Subcutaneous abdominal adipose tissue (tissue), 5 donors: ENCODE data around the gene LLGL2.

Experiments
- H3K27ac ChIP-seq: one replicate; pipeline ENCODE4 v1.7.0; 2013; ENCODE audit warnings: low read depth, mild to moderate bottlenecking, inconsistent platforms, low read length, moderate library complexity
- H3K27me3 ChIP-seq, 5 donors: one replicate each; pipeline ENCODE4 v1.7.0; 2013; ENCODE audit warnings: low read length in 5 of 5, inconsistent platforms in 1 of 5; ENCODE audit not compliant: control insufficient read depth in 5 of 5, insufficient read depth in 4 of 5
- H3K36me3 ChIP-seq, 5 donors: one replicate each; pipeline ENCODE4 v1.7.0; 2013; ENCODE audit warnings: low read length in 5 of 5; ENCODE audit not compliant: control insufficient read depth in 5 of 5, insufficient read depth in 5 of 5
- H3K4me1 ChIP-seq, 5 donors: one replicate each; pipeline ENCODE4 v1.7.0; 2013; ENCODE audit warnings: low read length in 5 of 5, mild to moderate bottlenecking in 3 of 5, moderate library complexity in 1 of 5; ENCODE audit not compliant: control insufficient read depth in 5 of 5, insufficient read depth in 5 of 5
- H3K4me3 ChIP-seq, 5 donors: one replicate each; pipeline ENCODE4 v1.7.0; 2013; ENCODE audit warnings: low read length in 5 of 5, low read depth in 1 of 5
- H3K9ac ChIP-seq, 5 donors: one replicate each; pipeline ENCODE4 v1.7.0; 2013; ENCODE audit warnings: low read length in 5 of 5, mild to moderate bottlenecking in 4 of 5, moderate library complexity in 3 of 5
- H3K9me3 ChIP-seq, 5 donors: one replicate each; pipeline ENCODE4 v1.7.0; 2013; ENCODE audit warnings: low read length in 5 of 5; ENCODE audit not compliant: control insufficient read depth in 5 of 5
- donor health status: healthy.
- donor health status: healthy.
- donor health status: healthy.
- donor health status: healthy.
- donor health status: healthy.

Gene LLGL2

DNA sequence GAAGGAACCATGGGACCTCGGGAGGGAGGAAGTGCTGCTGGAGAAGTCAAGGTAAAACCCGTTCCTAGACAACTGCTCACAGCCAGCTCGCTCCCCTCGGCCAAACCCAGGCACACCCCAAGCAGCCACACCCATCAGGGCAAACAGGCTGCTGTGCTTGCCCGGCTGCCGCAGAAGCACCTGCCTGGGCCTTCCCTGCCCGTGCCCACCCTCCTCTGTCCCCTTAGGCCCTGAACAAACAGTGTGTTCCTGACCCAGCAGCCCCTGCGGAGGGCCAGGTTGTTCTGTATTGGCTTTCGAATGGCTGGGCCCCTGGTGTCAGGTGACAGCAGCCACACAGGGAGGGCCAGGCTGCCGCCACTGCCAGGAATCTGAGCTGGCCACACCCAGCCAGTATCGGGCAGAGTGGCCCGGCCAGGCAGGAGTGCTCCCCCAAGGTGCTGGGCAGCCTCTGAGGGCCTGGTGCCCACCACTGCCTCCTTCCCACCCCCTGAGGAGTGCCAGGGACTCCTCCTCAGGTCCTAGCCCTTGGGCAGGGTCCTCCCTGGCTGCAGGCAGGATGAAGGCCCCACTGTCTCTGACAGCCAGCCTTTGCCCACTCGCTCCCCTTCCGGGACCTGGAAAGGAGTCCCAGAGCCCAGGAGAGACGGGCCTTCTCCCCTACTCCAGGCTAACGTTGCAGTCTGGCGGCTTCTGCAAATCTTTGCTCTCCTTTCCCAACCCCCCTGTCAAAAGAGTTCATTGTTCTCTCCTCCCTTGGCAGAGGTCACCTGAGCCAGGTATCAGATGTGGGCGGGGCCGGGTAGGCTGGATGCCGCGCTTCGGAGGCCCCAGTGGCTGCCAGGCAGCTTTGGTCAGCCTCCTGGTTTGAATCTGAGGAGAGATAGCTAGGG, 24.0 kb downstream of the LLGL2 start:
- H3K27me3 ChIP-seq, result peaks cover 0 to 3% (median 0%) of the 10 kb centered on the region in 5 donors
- no peak overlapping the region for H3K27ac ChIP-seq
- no peak overlapping the region for H3K4me3 ChIP-seq
- H3K9me3 ChIP-seq, result no peaks in the 10 kb centered on the region
- H3K9ac ChIP-seq, result peak overlapping the region in 1 of 5 donors; percentile 20
- H3K4me1 ChIP-seq, result peaks cover 0 to 6% (median 0%) of the 10 kb centered on the region in 5 donors
- H3K36me3 ChIP-seq, result no peaks in the 10 kb centered on the region

- Histone ChIP-seq H3K9ac (peak overlapping the region in 1 of 5 donors; percentile 20), H3K4me1 (peaks cover 0 to 6% (median 0%) of the 10 kb centered on the region in 5 donors), H3K9me3 (no peaks in the 10 kb centered on the region), H3K4me3 (no peak overlapping the region), H3K36me3 (no peaks in the 10 kb centered on the region), H3K27me3 (peaks cover 0 to 3% (median 0%) of the 10 kb centered on the region in 5 donors), H3K27ac (no peak overlapping the region)
Observed at GRCh38 chr17:75550139-75550465, 24.6 kb downstream of the LLGL2 start.

- Histone ChIP-seq H3K36me3 (no peaks in the 10 kb centered on the region), H3K27me3 (peaks cover 0 to 3% (median 0%) of the 10 kb centered on the region in 5 donors), H3K27ac (no peak overlapping the region), H3K9ac (no peak overlapping the region), H3K4me3 (no peak overlapping the region), H3K4me1 (peaks cover 0 to 6% (median 0%) of the 10 kb centered on the region in 5 donors), H3K9me3 (no peaks in the 10 kb centered on the region)
Observed at GRCh38 chr17:75551266-75551665, 25.8 kb downstream of the LLGL2 start.

- peaks cover 0 to 14% (median 4%) of the 10 kb centered on the region in 5 donors for H3K4me1 ChIP-seq
- peaks cover 0 to 3% (median 0%) of the 10 kb centered on the region in 5 donors for H3K27me3 ChIP-seq
- no peaks in the 10 kb centered on the region for H3K36me3 ChIP-seq
- H3K4me3 ChIP-seq, result no peak overlapping the region
- H3K27ac ChIP-seq, result no peak overlapping the region
- no peaks in the 10 kb centered on the region for H3K9me3 ChIP-seq
- no peak overlapping the region for H3K9ac ChIP-seq
Observed at GRCh38 chr17:75552425-75553294, 27.2 kb downstream of the LLGL2 start.

DNA sequence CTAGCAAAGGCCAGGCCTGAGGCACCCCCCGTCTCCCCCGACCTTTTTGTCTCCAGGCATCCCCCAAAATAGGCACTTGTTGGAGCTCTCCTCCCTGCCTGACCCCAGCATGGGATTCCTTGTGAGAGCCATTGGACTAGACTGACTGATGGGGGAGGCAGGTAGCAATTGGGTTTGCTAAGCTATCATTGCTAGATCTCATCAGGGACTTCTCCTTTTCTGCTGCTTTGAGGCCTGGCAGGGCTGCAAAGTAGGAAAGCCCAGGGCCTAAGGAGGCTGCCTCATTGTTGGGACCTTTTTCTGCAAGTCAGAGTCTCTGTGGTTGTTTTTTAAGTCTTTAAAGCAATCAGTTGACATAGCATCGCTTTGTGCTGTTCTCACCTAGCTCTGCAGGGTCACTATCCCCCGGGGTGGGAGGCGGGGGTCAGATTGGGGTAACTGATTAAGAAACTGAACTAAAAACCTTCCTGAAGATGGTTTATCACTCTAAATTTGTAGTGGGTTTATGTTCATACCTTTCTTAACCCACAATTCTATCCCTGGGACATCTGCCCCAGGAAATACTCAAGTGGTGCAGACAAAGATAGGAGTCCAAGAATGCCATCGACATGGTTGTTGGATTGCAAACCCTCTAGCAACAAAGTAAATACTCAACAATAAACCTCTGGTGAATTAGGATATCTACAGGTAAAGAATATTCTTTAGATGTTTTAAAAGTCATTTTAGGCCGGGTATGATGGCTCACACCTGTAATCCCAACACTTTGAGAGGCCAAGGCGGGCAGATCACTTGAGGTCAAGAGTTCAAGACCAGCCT, 28.0 kb downstream of the LLGL2 start:
- Histone ChIP-seq H3K9ac (no peak overlapping the region), H3K4me3 (no peak overlapping the region), H3K4me1 (peaks cover 0 to 14% (median 4%) of the 10 kb centered on the region in 5 donors), H3K27ac (no peak overlapping the region), H3K36me3 (no peaks in the 10 kb centered on the region), H3K27me3 (peaks cover 0 to 3% (median 0%) of the 10 kb centered on the region in 5 donors), H3K9me3 (no peaks in the 10 kb centered on the region)

DNA sequence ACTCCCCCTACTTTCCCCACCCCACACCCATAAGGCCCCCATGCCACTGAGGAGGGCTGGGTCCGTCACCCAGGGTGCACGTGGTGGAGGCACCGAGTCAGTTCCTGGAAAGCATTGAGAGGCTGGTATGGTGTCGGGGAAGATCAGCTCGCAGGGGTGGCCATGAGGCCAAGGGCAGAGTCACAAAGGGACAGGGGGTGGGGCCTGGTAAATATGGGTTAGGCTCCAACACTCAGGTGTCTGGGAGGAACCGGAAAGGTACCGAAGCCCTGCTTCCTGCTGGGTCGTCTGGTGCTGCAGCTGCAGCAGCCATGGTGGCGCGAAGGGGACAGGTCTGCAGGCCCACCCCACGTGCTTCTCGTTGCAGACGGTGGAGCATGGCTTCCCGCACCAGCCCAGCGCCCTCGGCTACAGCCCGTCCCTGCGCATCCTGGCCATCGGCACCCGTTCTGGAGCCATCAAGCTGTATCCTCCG, 30.2 kb downstream of the LLGL2 start:
- Histone ChIP-seq H3K9me3 (no peaks in the 10 kb centered on the region), H3K36me3 (no peaks in the 10 kb centered on the region), H3K27me3 (no peaks in the 10 kb centered on the region), H3K9ac (no peak overlapping the region), H3K4me3 (no peak overlapping the region), H3K4me1 (peaks cover 0 to 14% (median 4%) of the 10 kb centered on the region in 5 donors), H3K27ac (no peak overlapping the region)

GRCh38 chr17:75557075-75557851, 31.8 kb downstream of the LLGL2 start:
- Histone ChIP-seq H3K27me3 (no peaks in the 10 kb centered on the region), H3K4me1 (peaks cover 0 to 14% (median 5%) of the 10 kb centered on the region in 5 donors), H3K36me3 (no peaks in the 10 kb centered on the region), H3K9ac (peak overlapping the region in 1 of 5 donors; percentile 17), H3K4me3 (no peak overlapping the region), H3K9me3 (no peaks in the 10 kb centered on the region), H3K27ac (no peak overlapping the region)

DNA sequence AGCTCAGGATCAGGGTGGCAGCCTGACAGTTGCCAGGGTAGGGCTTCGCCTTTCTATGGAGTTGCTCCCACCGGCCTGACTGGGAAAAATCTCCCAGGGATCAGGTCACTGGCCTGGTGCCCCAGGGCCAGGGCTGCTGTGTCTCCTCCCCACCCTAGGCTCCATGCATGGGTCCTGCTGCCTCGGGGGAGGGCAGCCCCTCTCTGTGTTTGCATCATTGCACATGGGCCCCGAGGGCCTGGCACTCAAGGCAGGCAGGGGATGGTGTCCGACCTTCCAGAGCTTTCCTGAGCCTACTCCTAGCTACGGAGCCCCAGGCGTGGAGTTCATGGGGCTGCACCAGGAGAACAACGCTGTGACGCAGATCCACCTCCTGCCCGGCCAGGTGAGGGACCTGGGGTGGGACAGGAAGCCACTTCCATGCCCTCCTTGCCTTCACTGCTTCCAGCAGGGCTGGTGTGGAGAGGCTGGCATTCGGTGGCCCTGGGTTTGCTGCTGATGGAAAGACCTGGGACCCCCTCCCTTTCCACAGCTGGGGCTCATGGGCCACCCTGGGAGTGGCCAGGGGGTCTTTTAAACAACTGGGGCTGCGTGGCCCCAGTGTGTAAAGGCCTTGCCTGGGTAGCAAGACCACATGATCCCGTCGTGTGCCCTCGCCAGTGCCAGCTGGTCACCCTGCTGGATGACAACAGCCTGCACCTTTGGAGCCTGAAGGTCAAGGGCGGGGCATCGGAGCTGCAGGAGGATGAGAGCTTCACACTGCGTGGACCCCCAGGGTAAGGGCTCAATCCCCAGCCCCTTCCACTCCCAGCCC, 32.6 kb downstream of the LLGL2 start:
- Histone ChIP-seq H3K36me3 (peaks cover 0 to 3% (median 2%) of the 10 kb centered on the region in 5 donors), H3K9me3 (no peaks in the 10 kb centered on the region), H3K9ac (peak overlapping the region in 1 of 5 donors; percentile 17), H3K4me1 (peaks cover 0 to 10% (median 5%) of the 10 kb centered on the region in 5 donors), H3K27ac (no peak overlapping the region), H3K27me3 (no peaks in the 10 kb centered on the region), H3K4me3 (no peak overlapping the region)
